HG02798 (cell line): ENCODE data around the gene ROR2.
"Not testable (repeated sequence)": the region's sequence is repeated elsewhere in the genome, so short reads cannot be mapped to it uniquely, and the experiment has no call there.

Source experiments
- ATAC-seq: cut with Tn5 transposase; IDR thresholded peaks from one replicate; pipeline ENCODE4 v1.9.1; 2021; ENCODE audit warnings: mild to moderate bottlenecking; ENCODE audit not compliant: unreplicated experiment, poor library complexity

The ROR2 gene

GRCh38 chr9:91949946-91950664 lies at the start of gene ROR2:
TSS of gene ROR2 (minus strand) at chr9:91950228.
- ATAC-seq, result no peak

GRCh38 chr9:91995000-91995655 lies 45.1 kb upstream of the ROR2 start:
- no peak for ATAC-seq

DNA sequence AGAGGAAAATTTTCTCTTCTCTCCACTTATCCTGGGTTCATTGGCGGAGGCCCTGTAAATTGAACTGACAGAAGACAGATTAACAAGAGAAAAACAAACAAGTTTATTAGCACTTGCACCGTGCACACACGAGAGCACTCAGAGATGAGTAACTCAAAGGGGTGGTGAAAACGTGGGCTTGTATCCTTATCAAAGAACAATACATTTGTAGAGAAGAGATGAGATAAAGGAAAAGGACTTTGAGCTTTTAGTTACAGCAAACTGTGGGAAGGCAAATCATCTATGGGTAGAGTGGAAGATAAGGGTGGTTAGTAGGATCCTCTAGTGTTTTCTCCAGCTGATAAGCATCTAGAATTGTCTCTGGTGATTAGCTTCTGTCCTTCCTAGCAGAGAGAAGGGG lies 44.4 kb upstream of the ROR2 start:
- no peak for ATAC-seq

DNA sequence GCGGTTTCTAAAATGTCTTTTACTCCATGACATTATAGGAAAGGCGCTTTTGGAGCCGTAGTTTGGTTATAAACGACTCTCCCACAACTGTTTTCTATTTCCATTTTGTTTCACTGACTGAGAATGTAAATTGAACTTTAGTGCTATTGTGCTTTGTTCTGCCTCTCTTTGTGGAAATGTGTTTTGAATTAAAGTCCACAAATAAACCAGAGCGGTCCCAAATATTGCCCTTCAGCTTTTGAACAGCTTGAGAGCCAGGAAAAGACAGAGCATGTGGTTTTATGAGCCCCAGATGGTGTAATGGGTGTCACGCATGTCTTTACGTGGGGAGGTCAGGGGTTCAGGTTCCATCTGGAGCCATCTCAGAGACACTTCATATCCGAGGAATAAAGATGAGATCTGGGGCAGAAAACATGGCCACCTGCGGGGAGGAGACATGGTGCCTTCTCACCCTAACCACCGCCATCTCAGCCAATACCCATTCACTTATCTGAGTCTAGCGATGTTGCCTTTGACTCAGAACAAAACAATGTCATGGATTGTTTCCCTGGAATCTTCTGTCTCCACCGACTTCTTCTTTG lies 42.5 kb upstream of the ROR2 start:
- ATAC-seq, result no peak

DNA sequence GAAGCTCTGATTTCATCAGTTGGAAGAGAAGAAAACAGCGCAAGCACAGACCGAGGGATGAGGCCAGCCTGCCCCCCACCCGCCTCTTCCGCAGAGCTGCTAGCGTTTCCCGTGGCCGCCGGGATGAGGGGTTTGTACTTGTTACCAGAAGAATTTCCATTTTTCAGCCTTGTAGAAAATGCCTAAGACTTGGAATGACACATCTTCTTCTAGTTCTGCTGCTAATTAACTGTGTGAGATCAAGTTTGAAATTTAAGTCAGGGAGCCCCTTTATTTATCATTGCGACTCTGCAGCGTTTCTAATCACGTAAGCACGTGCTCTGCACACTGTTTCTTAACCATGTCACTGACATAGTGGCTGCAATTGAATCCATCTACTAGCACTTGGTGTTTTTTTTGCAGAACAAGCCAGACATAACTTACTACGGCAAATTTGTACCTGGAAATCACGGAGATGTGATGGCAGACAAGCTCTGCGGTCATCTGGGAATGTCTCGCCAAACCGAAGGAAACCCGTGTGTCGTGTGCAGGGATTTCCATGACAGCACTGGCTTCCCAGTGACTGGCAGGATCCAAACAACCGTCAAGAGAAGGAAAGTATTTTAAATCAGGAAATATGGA lies 41.8 kb upstream of the ROR2 start:
- no peak for ATAC-seq

GRCh38 chr9:91986248-91986647 lies 36.2 kb upstream of the ROR2 start:
- no peak for ATAC-seq

GRCh38 chr9:91985692-91986091 lies 35.7 kb upstream of the ROR2 start:
- no peak for ATAC-seq

- ATAC-seq, result no peak
Measured at GRCh38 chr9:91978740-91979414, 28.8 kb upstream of the ROR2 start.

DNA sequence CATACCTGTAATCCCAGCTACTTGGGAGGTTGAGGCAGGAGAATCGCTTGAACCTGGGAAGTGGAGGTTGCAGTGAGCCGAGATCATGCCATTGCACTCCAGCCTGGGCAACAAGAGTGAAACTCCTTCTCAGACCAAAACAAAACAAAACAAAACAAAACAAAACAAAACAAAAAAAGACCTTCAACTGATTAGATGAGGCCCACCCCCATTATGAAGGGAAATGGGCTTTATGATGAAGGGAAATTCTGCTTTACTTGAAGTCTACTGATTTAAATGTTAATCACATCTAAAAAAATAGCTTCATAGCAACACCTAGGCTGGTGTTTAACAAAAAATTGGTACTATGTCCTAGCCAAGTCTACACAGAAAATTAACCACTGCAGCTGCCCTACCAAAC lies 25.2 kb upstream of the ROR2 start:
- ATAC-seq, result not testable (repeated sequence)

DNA sequence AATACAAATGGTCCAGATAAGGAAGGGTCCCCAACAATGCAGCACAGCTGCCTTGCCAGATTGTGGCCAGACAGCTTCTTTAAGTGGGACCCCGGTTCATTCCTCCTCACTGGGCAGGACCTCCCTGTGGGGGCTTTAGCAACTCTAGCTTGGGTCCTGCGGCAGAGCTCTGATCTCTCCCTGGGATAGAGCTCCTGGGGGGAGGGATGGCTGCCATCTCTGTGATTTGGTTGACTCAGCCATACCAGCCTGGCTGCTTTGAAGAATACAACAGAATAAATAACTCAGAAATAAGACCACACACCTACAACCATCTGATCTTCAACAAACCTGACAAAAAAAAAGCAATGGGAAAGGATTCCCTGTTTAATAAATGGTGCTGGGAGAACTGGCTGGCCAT lies 22.7 kb upstream of the ROR2 start:
- no peak for ATAC-seq

DNA sequence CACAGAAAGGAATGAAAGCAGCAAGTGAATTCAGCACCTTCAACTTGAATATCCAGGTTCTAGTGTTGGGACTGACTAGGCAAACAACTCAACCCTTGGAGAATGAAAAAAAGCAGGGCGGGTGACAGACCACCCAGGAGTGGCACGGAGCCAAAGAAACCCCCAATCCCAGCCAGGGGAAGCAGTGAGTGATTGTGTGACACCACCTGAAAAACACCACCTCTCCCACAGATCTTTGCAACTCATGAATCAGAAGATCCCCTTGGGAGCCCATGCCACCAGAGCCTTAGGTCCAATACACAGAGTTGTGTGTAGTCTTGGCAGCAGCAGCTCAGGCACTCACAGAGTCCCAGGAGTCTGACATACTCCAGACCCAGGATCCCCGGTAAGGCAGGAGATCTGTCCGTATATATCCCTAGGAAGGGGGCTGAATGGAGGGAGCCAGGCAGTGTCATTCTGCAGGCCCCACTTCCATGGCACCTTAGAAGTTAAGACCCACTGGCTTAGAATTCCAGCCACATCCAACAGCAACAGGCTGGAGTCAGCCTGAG lies 22.1 kb upstream of the ROR2 start:
- no peak for ATAC-seq

- ATAC-seq, result no peak
Measured at GRCh38 chr9:91967259-91967658, 17.2 kb upstream of the ROR2 start.

GRCh38 chr9:91966503-91966902 lies 16.5 kb upstream of the ROR2 start:
- ATAC-seq, result no peak

GRCh38 chr9:91963711-91964240 lies 13.7 kb upstream of the ROR2 start:
- no peak for ATAC-seq

DNA sequence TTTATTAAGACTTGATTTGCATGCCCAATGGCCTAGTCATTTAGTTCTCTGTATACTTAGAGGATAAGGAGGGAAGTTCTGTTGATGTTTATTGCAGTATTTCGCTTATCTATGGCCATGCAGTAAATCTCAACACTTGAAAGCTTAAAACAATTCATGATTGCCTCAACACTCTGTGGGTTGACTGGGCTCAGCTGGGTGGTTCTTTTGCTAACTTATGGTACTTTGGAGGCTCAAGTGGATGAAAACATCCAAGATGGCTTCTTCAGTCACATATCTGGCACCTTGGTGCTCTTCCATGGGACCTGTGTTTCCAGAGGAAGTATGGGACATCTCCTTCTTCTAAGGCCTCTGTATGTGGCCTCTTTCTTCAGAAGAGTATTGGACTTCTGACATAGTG lies 10.3 kb upstream of the ROR2 start:
- no peak for ATAC-seq

- no peak for ATAC-seq
Measured at GRCh38 chr9:91958174-91958573, 8.1 kb upstream of the ROR2 start.

DNA sequence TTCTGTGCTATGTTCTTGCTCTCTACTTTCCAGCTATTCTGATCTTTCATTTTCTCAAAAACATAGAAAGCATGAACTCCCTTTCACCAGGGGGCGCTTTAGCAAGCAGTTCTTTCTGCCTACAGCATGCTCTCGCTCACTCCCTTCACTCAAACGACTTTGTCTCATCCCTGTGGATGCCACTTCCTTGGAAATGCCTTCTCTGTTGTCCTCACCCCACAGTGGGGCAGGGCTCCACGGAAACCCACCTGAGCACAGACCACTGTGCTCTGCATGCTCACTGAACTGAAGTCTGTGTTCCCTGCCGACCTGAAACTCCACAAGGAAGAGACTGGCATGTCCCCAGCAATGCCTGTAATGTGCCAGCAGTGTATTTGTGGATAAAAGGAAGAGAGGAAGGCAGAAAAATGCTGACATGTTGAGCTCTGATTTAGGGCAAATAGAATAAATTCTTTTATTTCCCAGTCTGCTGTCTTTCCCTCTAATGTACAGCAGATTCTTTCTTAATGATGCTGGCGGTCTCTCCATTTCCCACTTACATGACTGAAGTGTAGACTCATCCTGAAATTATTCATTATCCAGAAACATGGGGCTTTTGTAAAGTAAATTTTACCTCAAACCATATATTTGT lies 4.9 kb upstream of the ROR2 start:
- ATAC-seq, result no peak

GRCh38 chr9:91953718-91954117 lies 3.7 kb upstream of the ROR2 start:
- ATAC-seq, result no peak

DNA sequence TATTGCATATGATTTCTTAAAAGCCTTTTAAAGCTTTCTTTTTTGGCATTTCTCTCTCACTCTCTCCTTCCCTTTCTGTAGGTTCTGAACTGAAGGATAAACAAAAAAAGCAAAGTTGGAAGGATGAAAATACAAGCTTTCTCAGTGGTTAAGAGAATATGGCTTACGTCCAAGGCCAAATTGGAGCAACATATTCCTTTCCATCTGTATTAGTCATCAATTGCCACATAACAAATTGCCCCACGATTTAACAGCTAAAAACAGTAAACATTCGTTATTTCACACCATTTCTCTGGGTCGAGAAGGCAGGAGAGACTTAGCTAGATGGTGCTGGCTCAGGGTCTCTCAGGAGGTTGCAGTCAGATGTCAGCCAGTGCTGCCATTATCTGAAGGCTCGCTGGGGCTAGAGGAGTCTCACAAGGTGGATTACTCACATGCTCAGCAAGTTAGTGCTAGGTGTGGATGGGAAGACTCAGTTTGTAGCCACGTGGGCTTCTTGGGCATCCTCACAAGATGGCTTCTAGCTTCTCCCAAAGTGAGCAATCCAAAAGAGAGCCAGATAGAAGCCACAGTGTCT lies 2.0 kb upstream of the ROR2 start:
- no peak for ATAC-seq
